NK-92 treated with Interleukin-12 subunit alpha and Interleukin-12 subunit beta, amount 100 ng/mL, for 24 hours (cell line): Measurements from ENCODE around the gene CAVIN4.

ENCODE experiments used
- DNase-seq: peaks from one replicate; lab custom pipeline; 2025; lab: John Stamatoyannopoulos, UW

The CAVIN4 gene

DNA sequence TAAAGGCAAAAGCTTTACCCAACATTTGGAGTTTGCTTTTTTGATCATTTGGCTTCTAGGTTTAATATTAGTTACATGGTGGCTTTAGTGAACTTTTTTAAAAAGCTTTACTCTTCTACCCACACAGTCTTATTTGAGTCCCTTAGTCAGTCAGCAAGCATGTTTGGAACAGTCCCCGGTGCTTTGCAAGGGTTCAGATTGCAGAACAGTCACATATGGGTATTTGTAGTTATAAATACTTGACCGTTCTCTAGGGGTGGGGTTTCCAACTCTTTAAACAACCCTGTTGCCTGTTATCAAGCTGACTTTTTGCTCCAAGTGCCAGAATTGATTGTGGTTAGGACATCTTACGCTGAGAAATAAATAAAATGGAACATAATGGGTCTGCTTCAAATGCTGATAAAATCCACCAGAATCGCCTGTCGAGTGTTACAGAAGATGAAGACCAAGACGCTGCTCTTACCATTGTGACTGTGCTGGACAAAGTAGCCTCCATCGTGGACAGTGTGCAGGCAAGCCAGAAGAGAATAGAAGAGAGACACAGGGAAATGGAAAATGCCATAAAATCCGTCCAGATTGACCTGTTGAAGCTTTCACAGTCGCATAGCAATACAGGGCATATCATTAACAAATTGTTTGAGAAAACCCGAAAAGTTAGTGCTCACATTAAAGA, at the start of gene CAVIN4:
Gene CAVIN4 (plus strand): TSS at position 304 of the 673 bp plus-strand sequence. CDS start 65 bp downstream, at position 369.
- no peak for DNase-seq

- no peak for DNase-seq
These were observed 43.5 kb upstream of the CAVIN4 start for GRCh38 chr9:100534401-100534800.

GRCh38 chr9:100540327-100540726, 37.6 kb upstream of the CAVIN4 start:
- DNase-seq: no peak

DNA sequence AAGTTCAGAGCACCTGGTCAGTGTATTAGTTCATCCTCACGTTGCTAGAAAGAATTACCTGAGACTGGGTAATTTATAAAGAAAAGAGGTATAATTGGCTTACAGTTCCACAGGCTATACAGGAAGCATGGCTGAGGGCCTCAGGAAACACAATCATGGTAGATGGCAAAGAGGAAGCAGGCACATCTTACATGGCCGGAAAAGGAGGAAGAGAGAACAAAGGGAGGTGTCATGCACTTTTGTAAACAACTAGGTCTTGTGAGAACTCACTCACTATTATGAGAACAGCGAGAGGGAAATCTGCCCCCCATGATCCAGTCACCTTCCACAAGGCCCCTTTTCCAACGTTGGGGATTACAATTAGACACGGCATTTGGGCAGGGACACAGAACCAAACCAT, 28.8 kb upstream of the CAVIN4 start:
- DNase-seq: no peak

DNA sequence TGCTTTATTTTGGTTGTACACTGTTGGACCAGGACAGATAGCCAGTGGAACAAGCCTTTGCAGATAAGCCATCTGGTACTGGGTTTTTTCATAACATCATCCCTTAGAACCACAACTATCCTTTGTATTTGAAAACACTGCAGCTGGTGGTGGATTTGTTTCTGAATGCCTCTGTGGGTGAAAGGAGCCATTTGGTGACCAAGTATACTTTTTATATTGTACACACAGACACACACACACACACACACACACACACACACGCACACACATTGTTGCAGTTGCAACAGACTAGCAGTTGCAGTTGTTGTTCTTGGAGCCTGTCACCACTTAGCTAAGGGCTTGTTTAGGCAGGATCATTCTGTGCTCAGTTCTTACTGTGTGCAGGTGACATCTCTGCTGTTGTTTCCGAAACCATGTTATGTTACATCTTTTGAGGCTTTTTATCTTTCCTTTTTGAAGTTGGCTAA, 22.9 kb upstream of the CAVIN4 start:
- DNase-seq: no peak

DNA sequence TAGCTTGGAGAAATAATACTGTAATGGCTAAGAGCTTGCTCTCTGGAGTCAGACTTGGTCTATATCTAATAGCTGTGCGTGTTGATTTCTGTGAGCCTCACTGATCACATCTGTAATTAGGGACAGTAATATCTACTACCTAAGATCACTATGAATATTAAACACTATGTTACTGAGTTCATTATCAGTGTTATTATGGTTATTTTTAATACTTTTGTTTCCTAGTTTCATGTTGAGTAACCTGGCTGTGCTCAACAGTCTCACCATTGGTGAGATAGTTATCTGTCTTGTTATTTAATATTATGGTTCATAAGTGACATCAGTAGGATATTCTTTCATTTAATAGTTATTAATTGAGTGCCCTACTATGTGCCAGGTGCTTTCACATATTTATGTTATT, 22.4 kb upstream of the CAVIN4 start:
- DNase-seq: no peak

GRCh38 chr9:100557053-100557452, 20.8 kb upstream of the CAVIN4 start:
- DNase-seq: no peak

DNA sequence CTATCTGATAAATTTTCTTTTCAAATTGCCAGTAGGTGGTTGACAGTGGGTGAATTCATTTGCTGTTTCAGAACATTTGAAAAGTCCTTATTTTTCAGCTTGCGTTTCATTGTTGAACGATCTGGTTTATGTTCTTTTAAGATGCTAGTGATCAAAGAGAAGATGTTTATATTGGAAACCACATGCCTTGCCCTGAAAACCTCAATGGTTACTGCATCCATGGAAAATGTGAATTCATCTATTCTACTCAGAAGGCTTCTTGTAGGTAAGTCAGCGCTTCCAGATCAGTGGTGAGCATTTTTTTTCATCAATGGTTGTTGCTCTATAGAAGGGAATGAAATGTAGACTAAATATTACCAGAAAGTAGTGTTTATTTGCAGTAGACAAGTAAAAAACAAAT, 16.6 kb upstream of the CAVIN4 start:
- DNase-seq: no peak

DNA sequence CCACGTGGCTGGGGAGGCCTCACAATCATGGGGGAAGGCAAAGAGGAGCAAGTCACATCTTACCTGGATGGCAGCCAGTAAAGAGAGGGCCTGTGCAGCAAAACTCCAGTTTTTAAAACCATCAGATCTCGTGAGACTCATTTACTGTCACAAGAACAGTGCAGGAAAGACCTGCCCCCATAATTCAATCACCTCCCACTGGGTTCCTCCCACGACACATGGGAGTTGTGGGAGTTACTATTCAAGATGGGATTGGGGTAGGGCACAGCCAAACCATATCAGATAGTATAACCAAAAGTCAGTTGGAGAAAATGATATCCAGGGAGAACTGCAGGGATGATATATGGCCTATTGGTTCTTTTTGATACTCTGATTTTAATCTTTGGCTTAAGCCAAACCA, 10.0 kb upstream of the CAVIN4 start:
- DNase-seq: no peak

DNA sequence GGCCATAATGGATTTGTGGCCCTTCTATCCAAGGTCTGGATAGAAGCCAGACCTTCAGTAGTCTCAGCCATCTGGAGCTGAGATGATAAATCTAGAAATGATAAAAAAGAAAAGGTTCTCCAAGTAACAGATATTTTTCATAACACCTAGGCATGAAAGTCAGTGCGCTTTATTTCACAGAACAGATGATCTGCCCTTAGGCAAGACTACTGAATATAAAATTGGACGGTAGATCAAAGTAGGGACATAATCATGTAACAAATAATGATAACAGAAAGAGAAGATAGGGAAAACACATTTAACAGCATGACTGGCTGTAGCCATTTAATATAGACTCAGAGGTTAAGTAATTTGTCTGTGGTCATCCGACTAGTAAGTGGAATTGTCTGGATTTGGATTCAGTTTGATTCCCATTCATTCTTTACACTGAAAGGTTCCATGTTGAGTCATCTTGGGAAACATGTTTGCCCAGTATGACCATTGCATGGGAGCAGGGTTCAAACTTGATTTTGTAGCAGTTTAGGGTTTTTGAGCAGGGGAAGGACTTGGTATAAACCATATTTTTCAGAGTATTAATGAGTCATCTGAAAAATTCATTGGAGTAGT, 4.1 kb upstream of the CAVIN4 start:
- no peak for DNase-seq

GRCh38 chr9:100575006-100575405, 2.9 kb upstream of the CAVIN4 start:
- no peak for DNase-seq

DNA sequence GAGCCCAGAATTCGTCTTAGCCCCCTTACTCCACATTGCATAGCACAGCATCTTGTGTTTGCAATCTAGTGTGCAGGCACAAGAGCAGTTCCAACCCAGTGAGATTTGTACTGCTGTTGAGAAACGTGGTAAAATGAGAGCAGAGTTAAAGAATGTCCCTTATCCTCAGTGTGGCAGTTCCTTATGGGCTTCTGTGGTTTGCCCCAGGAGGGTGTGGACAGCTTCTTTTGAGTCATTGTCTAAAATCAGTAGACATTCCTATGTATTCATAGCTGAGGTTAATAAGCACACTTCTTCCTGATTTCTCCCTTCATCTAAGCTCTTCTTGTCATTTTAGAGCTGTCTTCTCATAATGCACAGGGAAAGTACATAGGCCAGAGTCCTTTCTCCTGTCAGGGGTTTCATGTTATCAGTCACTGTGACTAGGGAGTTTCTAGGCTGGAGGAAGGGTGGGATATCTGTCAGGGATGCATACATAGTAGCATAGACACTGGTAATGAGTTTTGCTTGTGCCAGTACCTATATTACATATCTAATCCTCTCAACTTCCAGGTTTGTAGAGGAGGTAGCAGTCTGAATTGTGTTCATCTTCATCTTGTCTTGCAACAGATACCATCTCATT, 2.0 kb upstream of the CAVIN4 start:
- DNase-seq: no peak

DNA sequence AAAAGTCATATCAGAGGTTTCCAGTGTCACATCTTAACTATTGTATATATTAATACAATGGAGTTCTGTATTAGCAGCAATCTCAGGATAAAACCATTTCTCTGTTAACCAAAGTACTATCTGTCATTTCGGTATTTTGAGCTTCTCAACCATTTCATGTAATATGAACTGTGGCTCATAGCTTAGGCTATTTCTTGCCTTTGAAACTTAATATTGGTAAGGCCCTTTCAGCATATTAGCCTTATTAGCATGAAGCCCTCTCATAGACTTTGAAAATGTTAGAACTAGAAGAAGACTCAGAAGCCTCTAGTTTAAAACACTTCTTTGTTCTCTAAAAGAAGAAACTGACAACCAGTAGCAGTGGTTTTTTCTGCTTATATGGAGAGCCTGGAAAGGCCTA, 731 bp downstream of the CAVIN4 start:
- no peak for DNase-seq

- DNase-seq: no peak
These were observed 1.8 kb downstream of the CAVIN4 start for GRCh38 chr9:100579665-100580064.

- no peak for DNase-seq
These were observed 2.4 kb downstream of the CAVIN4 start for GRCh38 chr9:100580257-100580656.

DNA sequence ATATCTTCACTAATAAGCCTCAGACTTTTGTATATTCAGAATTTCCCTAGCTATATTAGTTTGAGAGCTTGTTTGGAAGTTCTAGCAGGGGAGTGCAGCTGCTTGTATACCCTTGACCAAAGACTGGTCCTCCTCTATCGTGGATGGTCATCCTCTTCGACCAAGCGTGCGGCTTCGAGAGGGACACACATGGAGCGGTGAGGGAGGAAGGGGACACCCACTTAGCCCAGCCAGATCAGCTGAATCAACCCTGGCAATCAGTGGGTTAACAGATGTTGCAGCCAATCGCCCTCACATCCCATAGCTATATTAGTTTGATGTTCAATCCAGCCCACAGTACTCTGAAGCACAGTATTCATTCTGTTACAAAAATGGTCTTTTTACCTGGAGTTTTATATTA, 3.2 kb downstream of the CAVIN4 start:
- no peak for DNase-seq

DNA sequence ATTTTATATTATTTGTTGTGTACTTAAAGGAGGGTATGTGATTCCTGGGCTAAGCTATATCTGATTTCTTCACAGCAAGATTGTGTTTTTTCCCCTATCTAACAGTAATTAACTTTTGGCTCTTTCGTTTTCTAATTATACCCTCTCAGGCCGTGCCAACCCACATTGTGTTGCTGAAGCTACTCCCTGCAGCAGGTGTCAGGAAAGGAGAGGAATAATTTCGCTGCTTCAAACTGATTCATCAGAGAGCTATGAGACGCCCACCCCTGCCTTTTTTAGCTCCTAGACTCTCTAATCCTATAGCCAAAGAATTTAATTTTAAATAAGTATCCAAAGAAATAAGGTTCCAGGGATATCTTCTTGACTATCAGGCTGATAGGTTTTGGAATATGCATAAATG, 3.8 kb downstream of the CAVIN4 start:
- no peak for DNase-seq

GRCh38 chr9:100583014-100583802, 5.3 kb downstream of the CAVIN4 start:
- DNase-seq: no peak

DNA sequence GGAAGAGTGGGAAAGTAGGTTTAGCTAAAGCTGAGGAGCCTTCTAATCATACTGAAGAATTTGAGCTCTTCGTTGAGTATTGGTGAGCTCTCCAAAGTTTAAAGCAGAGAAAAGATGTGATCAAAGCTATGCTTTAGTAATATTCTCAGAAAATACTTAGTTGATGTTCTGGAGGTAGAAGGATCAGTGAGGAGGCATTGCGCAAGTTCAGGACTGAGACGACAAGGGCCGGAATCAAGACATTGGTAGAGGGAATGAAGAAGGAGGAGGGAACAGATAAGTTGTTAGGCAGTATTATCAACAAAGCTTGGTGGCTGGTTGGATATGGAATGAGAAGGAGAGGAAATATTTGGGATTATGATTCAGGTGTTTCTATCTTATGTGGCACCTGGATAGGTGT, 7.1 kb downstream of the CAVIN4 start:
- no peak for DNase-seq

- no peak for DNase-seq
These were observed 8.2 kb downstream of the CAVIN4 start for GRCh38 chr9:100586093-100586492.

DNA sequence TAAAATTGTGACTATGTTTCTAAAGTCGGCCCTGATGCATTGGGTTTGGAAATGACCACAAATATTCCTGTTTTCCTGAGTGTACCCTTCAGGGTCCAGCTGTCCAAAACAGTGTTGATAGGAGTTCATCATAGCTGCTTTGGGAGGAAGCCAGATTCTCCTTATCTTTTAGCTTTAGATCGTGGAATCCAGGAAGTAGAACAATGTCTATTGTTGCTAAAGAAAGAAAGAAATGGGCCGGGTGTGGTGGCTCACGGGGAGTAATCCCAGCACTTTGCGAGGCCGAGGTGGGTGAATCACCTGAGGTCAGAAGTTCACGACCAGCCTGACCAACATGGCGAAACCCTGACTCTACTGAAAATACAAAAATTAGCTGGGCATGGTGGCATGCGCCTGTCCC, 9.5 kb downstream of the CAVIN4 start:
- DNase-seq: no peak

DNA sequence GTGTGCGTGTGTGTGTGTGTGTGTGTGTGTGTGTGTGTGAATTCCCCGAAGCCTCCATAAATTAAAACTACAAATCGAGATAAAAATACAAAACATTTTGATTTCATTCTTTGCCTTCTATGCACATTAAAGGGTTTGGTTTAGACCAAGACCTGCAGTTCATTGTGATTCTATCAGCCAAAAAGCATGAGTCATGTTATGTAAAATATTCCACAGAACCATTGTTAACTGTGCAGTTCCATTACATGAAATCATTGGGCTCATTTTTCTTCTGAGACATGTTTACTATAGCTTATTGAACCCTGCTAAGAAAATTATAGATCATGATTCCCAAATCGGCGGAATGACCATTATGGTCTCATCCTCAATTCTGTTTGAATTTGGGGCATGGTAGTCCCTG, 11.7 kb downstream of the CAVIN4 start:
- no peak for DNase-seq

- DNase-seq: no peak
These were observed 12.6 kb downstream of the CAVIN4 start for GRCh38 chr9:100590481-100590880.
